ENCODE measurements around the gene CHN1.

CHN1 gene

DNA sequence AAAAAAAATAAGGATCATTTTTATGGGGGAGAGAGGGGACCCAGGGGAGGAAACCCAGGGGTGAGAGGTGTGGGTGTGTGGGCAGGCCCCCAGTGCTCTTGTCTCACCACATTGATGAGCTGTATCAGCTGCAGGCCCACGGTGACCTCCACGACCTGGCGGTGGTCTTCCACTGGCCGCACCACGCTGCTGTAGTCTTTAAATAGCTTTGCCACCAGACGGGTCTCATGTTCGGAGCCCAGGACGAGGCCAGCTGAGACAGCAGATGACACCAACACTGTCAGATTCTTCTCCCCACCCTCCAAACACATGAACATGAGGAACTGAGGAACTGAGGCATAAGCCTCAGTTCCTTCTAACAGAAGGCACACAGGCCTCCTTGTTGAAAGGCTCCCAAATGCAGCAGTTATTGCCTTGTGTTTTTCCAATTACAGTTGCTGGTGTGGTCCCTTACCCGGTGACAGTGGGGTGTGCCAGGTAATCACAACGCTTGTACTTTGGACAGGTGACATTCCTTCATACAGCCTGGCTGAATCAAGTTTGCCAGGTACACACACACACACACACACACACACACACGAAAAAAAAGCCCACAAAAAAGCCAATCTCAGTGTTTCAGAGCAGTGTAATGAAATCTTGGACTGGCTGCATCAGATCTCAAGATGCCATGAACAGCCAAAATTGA, 245.7 kb downstream of the CHN1 start:
- no peak for DNase-seq

DNA sequence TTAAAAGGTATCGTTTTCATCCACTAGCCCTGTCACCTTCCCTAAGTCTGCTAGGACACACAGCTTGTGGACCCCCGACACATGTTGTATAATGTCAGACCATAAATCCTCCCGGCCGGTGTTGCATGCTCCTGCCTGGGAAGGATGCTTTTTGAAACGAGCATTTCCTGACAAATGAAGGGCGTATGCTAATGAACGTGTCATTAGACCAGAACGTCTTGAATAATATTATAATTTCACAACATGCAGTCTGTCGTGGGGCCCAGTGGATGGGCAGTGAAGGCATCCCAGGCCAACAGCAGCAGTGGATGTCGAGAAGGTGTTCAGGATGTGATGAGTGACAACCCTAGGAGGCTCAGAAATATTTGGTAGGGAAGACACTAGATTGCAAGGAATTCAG, 248.4 kb downstream of the CHN1 start:
- no peak for DNase-seq

DNA sequence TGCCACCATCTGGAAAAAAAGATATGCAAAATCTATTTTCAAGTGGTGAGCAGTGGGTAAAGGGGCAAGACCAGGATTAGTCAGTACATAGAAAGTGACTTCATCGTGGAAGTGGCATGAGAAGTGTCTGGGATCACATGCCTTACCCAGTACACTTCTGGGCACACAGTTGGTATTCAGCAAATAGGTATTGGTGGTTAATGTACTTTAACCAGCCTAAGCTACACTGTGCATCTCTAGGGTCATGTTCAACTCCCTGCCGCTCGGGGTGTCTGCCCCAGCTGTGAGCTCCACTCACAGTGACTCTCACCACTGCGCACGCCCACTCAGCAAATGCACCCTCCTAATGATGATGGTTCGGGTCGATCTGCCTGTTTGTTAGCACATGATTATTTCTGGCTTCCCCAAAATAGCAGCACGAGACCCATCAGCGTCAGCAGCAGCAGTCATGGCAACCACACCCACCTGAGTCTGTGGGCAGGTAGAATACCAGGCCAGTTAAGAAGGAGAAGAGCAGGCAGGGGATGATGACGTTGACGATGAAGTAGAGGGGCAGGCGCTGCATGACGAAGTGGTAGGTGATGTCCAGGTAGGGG, 252.0 kb downstream of the CHN1 start:
- peak; percentile 63 for DNase-seq

DNA sequence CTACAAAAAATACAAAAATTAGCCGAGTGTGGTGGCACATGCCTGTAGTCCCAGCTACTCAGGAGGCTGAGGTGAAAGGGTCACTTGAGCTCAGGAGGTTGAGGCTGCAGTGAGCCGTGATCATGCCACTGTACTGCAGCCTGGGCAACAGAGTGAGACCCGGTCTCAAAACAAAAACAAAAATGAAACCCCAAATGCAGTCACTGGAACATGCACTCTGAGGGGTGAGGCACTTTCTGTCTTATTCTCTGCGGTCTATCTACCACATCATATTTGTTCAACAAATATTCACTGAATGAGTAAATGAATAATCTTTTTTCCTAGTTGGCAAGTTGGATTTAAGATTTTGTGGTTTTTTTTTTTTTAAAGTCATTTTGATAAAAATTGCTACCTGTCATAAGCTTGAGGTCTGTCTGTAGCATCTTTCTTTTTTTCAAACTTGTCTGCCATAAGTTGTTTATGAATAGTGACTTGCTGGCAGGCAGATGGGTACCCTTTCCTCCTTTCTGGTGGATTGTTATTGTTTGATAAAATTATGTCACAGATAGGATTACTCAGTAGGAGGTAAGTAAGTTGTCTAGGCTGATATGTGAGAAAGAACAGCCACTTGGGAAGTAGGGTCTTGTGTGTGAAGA, 252.7 kb downstream of the CHN1 start:
- DNase-seq = peak; percentile 52

DNA sequence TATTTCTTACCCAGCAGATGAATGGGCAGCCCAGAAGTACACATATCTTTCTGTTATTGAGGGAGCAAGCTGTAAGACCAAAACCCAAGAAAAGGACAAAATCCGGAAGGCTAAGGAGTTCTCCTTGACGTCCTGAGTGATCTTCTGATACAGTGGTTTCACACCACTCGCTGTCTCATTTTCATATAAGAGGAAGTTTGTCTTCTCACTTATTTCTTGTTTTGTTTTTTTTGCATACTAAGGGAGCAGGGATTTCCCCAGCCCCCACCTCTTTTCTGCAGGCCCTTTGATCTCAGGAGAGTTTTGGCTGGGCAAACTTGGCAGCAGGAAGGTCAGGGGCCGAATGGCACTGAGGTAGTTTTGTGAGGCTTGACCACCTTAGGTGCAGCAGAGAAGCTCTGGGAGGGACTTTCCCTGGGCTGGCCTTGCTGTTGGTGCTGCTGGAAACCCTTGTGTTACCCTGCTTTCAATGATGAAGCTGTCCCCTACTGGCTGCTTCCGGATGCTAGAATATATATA, 254.2 kb downstream of the CHN1 start:
- peak; percentile 69 for DNase-seq

DNA sequence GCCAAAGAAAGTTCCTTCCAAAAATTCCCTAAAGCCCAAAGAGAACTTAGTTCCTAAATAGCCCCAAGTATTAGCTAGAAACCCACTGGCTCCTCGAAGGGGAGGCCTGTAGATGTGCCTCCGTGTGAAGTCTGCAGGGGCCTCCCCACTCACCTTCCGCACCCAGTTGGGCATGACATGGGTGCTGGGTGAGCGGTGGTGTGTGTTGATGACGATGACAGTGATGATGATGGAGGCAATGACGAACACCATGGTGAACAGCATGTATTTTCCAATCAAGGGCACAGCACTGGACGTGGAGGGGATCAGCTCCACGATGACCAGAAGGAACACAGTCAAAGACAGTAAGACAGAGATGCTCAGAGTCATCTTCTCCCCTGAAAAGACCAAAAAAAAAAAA, 255.4 kb downstream of the CHN1 start:
- DNase-seq = no peak

DNA sequence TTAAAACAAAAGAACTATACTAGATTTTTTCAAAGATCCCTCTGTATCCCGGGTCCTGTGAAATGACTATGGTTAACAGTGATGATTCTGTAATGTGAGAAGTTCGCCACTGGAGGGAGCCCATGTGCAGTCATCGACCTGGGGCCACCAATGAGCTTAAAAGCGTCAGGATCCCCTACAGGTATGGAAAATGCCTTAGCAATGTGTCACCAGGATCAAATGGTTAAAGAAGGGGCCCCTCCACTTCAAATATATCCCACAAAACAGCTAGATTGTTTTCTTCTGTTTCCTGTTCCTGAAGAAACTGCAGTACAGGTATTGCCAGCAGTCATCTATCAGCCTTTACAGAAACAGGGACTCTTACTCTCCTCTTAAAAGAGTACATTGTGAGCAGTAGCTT, 256.2 kb downstream of the CHN1 start:
- peak; percentile 77 for DNase-seq
